Keratinocyte (primary cell): ENCODE results near the gene GNLY. TPM values are rescaled to one million over a fixed set of nuclear protein-coding genes. Genes with fewer than 3 reads are reported as not detected.

Experiments
- DNase-seq: peaks from one replicate; pipeline ENCODE4 v3.0.0-alpha.2; 2011; ENCODE audit warnings: low read depth, missing footprints, low spot score
- FAIRE-seq: peaks from 2 replicates; lab custom pipeline; 2011; peaks lifted over from hg19 to GRCh38; lab: Jason Lieb, UNC
- H2AFZ ChIP-seq: 2 replicates; pipeline ENCODE4 v1.6.0; 2012; ENCODE audit warnings: low read length, control low read depth, inconsistent platforms; ENCODE audit not compliant: control insufficient read depth
- H3K27ac ChIP-seq: 2 replicates; pipeline ENCODE4 v1.5.1; 2011; ENCODE audit warnings: low read length; ENCODE audit not compliant: control insufficient read depth, insufficient read depth
- H3K27me3 ChIP-seq: 3 replicates; pipeline ENCODE4 v1.6.0; 2011; ENCODE audit warnings: low read length; ENCODE audit not compliant: control insufficient read depth, insufficient read depth; ENCODE audit errors: extremely low read depth
- H3K36me3 ChIP-seq, 2 experiments: 2 replicates in 1 of 2; 3 replicates in 1 of 2; pipeline ENCODE4 v1.5.1; 2011; ENCODE audit warnings: low read length in 2 of 2, mild to moderate bottlenecking in 1 of 2; ENCODE audit not compliant: control insufficient read depth in 2 of 2, insufficient read depth in 2 of 2; ENCODE audit errors: extremely low read depth in 1 of 2
- H3K4me1 ChIP-seq: 3 replicates; pipeline ENCODE4 v1.5.1; 2011; ENCODE audit warnings: low read length; ENCODE audit not compliant: control insufficient read depth, insufficient read depth; ENCODE audit errors: extremely low read depth
- H3K4me2 ChIP-seq: 3 replicates; pipeline ENCODE4 v1.6.0; 2011; ENCODE audit warnings: low read depth, low read length; ENCODE audit not compliant: control insufficient read depth, insufficient read depth; ENCODE audit errors: extremely low read depth
- H3K4me3 ChIP-seq, 3 experiments: fragments of 200-600 bp in 1 of 3; sonication (generic) in 1 of 3; 2 replicates in 2 of 3; 3 replicates in 1 of 3; pipeline ENCODE4 v1.5.1; 2011 to 2016; ENCODE audit warnings: low read length in 3 of 3, mild to moderate bottlenecking in 3 of 3, control low read depth in 2 of 3, inconsistent platforms in 1 of 3, low read depth in 1 of 3, mixed read lengths in 1 of 3, mixed run types in 1 of 3, moderate library complexity in 1 of 3; ENCODE audit not compliant: control insufficient read depth in 2 of 3, insufficient read depth in 2 of 3; ENCODE audit errors: extremely low read depth in 1 of 3
- H3K79me2 ChIP-seq: 2 replicates; pipeline ENCODE4 v1.6.0; 2012; ENCODE audit warnings: low read length; ENCODE audit not compliant: control insufficient read depth, insufficient read depth
- H3K9ac ChIP-seq: 3 replicates; pipeline ENCODE4 v1.6.0; 2011; ENCODE audit warnings: low read length; ENCODE audit not compliant: control insufficient read depth, insufficient read depth; ENCODE audit errors: extremely low read depth
- H3K9me1 ChIP-seq: 3 replicates; pipeline ENCODE4 v1.6.0; 2011; ENCODE audit warnings: low read length; ENCODE audit not compliant: control insufficient read depth, insufficient read depth; ENCODE audit errors: extremely low read depth
- H3K9me3 ChIP-seq: 2 replicates; pipeline ENCODE4 v1.5.1; 2012; ENCODE audit warnings: low read depth, low read length; ENCODE audit not compliant: control insufficient read depth
- H4K20me1 ChIP-seq: 3 replicates; pipeline ENCODE4 v1.6.0; 2011; ENCODE audit warnings: low read length; ENCODE audit not compliant: control insufficient read depth, insufficient read depth; ENCODE audit errors: extremely low read depth
- CTCF ChIP-seq, 3 experiments: IDR thresholded peaks in 1 of 3; conservative IDR thresholded peaks in 1 of 3; optimal IDR thresholded peaks in 1 of 3; 2 replicates in 2 of 3; 3 replicates in 1 of 3; pipeline versions ENCODE3 to v1.5.1; 2011; ENCODE audit warnings: low read length in 3 of 3, mild to moderate bottlenecking in 3 of 3, moderate library complexity in 2 of 3, control low read depth in 1 of 3, inconsistent platforms in 1 of 3; ENCODE audit not compliant: insufficient read depth in 2 of 3; ENCODE audit errors: extremely low read depth in 1 of 3
- EZH2 ChIP-seq: IDR thresholded peaks from one replicate; pipeline ENCODE4 v1.6.1; 2012; ENCODE audit warnings: inconsistent platforms, mild to moderate bottlenecking, low read length, moderate library complexity
- dilution Hi-C: fragments of 300-500 bp; cut with MboI; formaldehyde crosslinking; loops from one replicate; pipeline ENCODE4 v1.7.0; 2020; ENCODE audit warnings: low sequenced_read_pairs; ENCODE audit not compliant: extremely low pct_ligation_motif_present
- polyA plus RNA-seq, 5 experiments: library from polyadenylated mRNA; depleted of rRNA in 3 of 5; stranded (reverse) in 3 of 5; stranded (forward) in 1 of 5; unstranded in 1 of 5; fragments of >200 nt; gene quantifications; 1 replicate in 1 of 5; 2 replicates in 3 of 5; 3 replicates in 1 of 5; pipeline versions ENCODE4 v1.2.1 to v1.2.3, GENCODE V29; 2011 to 2012; ENCODE audit warnings: missing spikeins in 2 of 5, low read depth in 1 of 5, low replicate concordance in 1 of 5

The GNLY gene
- polyA plus RNA-seq, 1 donor (not counting 4 experiments of a cell fraction or from before 2014, with no cell fraction given), result not detected

DNA sequence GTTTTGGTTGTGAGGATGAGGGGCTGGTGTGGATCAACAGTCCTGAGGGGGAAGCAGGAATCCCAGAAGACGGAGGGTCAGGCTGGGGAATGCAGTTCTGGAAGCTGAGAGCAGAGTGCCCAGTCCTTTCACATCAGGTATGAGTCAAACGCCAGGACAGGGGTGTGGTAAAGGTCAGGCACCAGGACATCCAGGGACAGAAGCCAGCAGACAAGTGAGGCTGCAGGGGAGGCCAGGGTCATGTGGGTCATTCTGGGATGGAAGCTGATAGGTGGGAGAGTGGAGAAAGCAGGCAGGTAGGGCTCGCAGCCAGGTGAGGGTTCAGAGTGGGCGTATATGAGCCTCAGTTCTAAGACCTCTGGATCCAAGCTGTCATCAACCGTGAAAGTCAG, 12.8 kb upstream of the GNLY start:
- FAIRE-seq, result no peak
- no peak overlapping the region for H3K4me3 ChIP-seq
- dilution Hi-C loops, result no loop called here
- H2AFZ ChIP-seq, result no peak overlapping the region
- H3K9ac ChIP-seq, result no peak overlapping the region
- H3K79me2 ChIP-seq, result no peaks in the 10 kb centered on the region
- no peaks in the 10 kb centered on the region for H3K36me3 ChIP-seq
- no peak overlapping the region for H3K27ac ChIP-seq
- H3K4me1 ChIP-seq, result no peaks in the 10 kb centered on the region
- DNase-seq, result no peak
- H3K4me2 ChIP-seq, result no peak overlapping the region
- no peak for TF ChIP-seq CTCF (optimal IDR thresholded peaks at IDR 0.05 in 1 of 3, IDR thresholded peaks at IDR 0.05 in 1 of 3, conservative IDR thresholded peaks at IDR 0.05 in 1 of 3; ENCODE audit: extremely low read depth in 1 of 3, insufficient read depth in 2 of 3, low read length in 3 of 3)
- TF ChIP-seq EZH2, result no peak
- no peaks in the 10 kb centered on the region for H4K20me1 ChIP-seq
- H3K27me3 ChIP-seq, result peaks cover 4% of the 10 kb centered on the region
- H3K9me1 ChIP-seq, result no peaks in the 10 kb centered on the region
- H3K9me3 ChIP-seq, result no peaks in the 10 kb centered on the region

DNA sequence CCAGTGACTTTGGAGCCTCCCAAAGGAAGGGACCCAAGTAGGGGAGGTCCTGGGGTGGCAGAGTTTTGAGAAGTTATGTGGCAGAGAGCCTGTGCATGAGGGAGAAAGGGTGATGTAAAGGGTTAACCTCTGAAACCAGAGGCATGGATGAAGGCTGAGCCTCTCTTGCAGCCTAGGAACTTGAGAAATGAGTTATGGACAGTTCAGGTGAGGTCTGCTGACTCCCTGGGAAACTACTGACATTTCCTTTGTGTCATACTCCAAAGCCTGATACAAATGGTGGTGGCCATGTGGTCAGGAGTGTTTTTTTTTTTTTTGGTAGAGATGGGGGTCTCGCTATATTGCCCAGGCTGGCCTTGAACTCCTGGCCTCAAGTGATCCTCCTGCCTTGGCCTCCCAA, 12.4 kb upstream of the GNLY start:
- Histone ChIP-seq H2AFZ (no peak overlapping the region), H3K27me3 (peaks cover 2% of the 10 kb centered on the region), H3K27ac (no peak overlapping the region), H3K4me3 (no peak overlapping the region), H3K79me2 (no peaks in the 10 kb centered on the region), H4K20me1 (no peaks in the 10 kb centered on the region), H3K9me3 (no peaks in the 10 kb centered on the region), H3K4me2 (no peak overlapping the region), H3K36me3 (no peaks in the 10 kb centered on the region), H3K4me1 (no peaks in the 10 kb centered on the region), H3K9me1 (no peaks in the 10 kb centered on the region), H3K9ac (no peak overlapping the region)
- TF ChIP-seq CTCF (optimal IDR thresholded peaks at IDR 0.05 in 1 of 3, IDR thresholded peaks at IDR 0.05 in 1 of 3, conservative IDR thresholded peaks at IDR 0.05 in 1 of 3; ENCODE audit: extremely low read depth in 1 of 3, insufficient read depth in 2 of 3, low read length in 3 of 3), result no peak
- FAIRE-seq, result no peak
- no peak for DNase-seq
- dilution Hi-C loops, result no loop called here
